Activated T-helper 1 cell treated with Interleukin-2 at 50 U/mL for 16 hours (primary cell): ENCODE measurements around the gene KPNA1.

Experiments used
- DNase-seq: peaks from one replicate; pipeline ENCODE4 v3.0.0-alpha.2; 2020; ENCODE audit warnings: low read depth

KPNA1 gene

DNA sequence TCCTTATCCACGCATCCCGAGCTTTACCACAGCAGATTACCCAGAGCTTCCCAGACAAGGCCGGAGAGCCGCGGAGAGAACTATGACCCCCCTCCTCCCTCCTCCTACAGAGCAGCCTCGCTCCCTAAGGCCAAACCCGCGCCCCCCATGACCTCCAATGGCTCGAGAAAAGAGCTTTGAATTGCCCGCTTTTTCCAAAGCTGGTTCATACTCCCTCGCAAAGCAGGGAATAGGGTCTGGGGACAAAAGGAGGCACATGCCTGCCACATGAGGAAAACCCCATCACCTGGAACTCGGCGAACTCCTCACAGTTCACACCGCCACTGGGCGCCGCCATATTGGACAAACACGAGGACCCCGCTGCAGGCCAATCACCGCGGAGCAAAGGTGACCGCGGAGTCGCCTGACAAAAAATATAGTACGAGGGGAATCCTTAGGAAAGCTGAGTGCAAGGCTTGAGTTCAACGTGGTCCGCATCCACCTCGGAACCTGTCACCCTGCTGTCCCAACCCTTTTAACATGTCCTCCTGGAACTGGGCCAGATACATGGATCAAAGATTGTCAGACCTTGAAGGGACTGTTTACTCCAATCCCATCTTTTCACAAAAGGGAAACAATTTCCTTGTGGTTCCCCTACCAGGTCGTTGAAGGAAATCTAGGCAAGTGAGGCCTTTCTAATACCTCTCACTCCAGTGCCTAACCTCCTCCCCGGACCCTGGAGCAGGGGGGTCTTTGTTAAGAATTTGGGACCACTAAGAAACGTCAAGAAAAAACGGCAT, 131.7 kb downstream of the KPNA1 start, which contains the start of gene MIX23:
TSS of gene MIX23 (minus strand) at position 344 of the 779 bp plus-strand sequence. CDS start at position 337, 7 bp downstream.
- peak; percentile 70 for DNase-seq

DNA sequence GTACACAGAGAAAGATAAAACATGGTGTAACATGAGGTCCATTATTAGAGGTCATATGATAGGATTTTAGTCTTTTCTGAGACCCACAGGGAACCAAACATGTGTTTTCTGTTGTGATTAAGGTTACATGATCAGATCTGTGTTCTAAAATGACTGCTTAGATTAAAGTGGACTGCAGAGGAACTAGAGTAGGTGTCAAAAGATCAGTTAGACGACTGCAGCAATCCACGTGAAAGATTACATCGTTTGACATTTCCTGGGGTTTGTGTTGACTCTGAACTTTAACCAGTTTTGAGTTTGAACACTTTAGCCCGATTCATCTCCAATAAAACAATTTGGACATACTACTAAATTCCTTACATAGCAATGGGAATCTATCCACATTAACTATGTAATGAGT, 136.8 kb downstream of the KPNA1 start:
- DNase-seq, result no peak

DNA sequence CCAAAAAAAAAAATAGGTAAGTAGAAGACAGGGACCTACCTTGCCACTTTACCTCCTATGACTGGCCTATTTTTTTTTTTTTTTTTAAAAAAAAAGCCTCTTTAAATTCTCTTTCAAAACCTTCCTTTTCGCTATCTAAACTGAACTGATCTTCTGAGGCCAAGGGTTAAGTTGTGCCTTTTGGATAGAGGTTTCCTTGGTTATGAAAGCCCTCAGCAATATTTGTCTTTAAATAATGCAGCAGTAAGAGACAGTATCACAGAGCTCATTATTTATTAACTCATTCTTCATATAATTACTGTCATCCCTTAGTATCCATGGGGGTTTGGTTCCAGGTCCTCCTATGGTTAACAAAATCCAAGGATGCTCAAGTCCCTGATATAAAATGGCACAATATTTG, 140.7 kb downstream of the KPNA1 start:
- DNase-seq, result no peak
